ENCODE data around the gene FAM161B.

- TF ChIP-seq, protein P1, sequence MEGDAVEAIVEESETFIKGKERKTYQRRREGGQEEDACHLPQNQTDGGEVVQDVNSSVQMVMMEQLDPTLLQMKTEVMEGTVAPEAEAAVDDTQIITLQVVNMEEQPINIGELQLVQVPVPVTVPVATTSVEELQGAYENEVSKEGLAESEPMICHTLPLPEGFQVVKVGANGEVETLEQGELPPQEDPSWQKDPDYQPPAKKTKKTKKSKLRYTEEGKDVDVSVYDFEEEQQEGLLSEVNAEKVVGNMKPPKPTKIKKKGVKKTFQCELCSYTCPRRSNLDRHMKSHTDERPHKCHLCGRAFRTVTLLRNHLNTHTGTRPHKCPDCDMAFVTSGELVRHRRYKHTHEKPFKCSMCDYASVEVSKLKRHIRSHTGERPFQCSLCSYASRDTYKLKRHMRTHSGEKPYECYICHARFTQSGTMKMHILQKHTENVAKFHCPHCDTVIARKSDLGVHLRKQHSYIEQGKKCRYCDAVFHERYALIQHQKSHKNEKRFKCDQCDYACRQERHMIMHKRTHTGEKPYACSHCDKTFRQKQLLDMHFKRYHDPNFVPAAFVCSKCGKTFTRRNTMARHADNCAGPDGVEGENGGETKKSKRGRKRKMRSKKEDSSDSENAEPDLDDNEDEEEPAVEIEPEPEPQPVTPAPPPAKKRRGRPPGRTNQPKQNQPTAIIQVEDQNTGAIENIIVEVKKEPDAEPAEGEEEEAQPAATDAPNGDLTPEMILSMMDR (IDR thresholded peaks at IDR 0.05) = no peak
- no peak for TF ChIP-seq TAF1 (IDR thresholded peaks at IDR 0.05; ENCODE audit: borderline replicate concordance, low read depth, low read length)
These were observed 48.8 kb upstream of the FAM161B start for GRCh38 chr14:73998726-73999125.

All from SK-N-SH (cell line).